Neural progenitor cell (in vitro differentiated cells): ENCODE results near the gene AMMECR1. TPM values are rescaled to one million over a fixed set of nuclear protein-coding genes. Genes with fewer than 3 reads are reported as not detected.

Source experiments
- DNase-seq: peaks from one replicate; pipeline ENCODE4 v3.0.0-alpha.2; 2016; ENCODE audit warnings: low spot score
- H2AFZ ChIP-seq: fragments of 200-600 bp; sonication (generic); replicated peaks from 2 replicates; pipeline ENCODE4 v1.6.1; 2016; ENCODE audit warnings: antibody characterized with exemption
- H3F3A ChIP-seq: fragments of 200-600 bp; sonication (generic); 2 replicates; pipeline ENCODE4 v1.6.1; 2016; ENCODE audit warnings: antibody characterized with exemption, low read depth
- H3K27ac ChIP-seq: fragments of 200-600 bp; sonication (generic); 2 replicates; pipeline ENCODE4 v1.5.1; 2016; ENCODE audit warnings: mild to moderate bottlenecking
- H3K27me3 ChIP-seq: fragments of 200-600 bp; sonication (generic); 2 replicates; pipeline ENCODE4 v1.6.1; 2016; ENCODE audit warnings: mild to moderate bottlenecking, moderate library complexity
- H3K36me3 ChIP-seq: fragments of 200-600 bp; sonication (generic); 2 replicates; pipeline ENCODE4 v1.5.1; 2016
- H3K4me1 ChIP-seq: fragments of 200-600 bp; sonication (generic); 2 replicates; pipeline ENCODE4 v1.6.1; 2016; ENCODE audit warnings: mixed run types
- H3K4me2 ChIP-seq: fragments of 200-600 bp; sonication (generic); 2 replicates; pipeline ENCODE4 v1.6.1; 2016
- H3K4me3 ChIP-seq: fragments of 200-600 bp; sonication (generic); 2 replicates; pipeline ENCODE4 v1.5.1; 2016
- H3K79me2 ChIP-seq: fragments of 200-600 bp; sonication (generic); 2 replicates; pipeline ENCODE4 v1.6.1; 2016; ENCODE audit warnings: low read depth
- H3K9ac ChIP-seq: fragments of 200-600 bp; sonication (generic); 2 replicates; pipeline ENCODE4 v1.6.1; 2016
- H3K9me3 ChIP-seq: fragments of 200-600 bp; sonication (generic); 2 replicates; pipeline ENCODE4 v1.5.1; 2016; ENCODE audit warnings: low read depth
- H4K20me1 ChIP-seq: fragments of 200-600 bp; sonication (generic); 2 replicates; pipeline ENCODE4 v1.6.1; 2016; ENCODE audit warnings: low read depth
- H3K27ac Mint-ChIP-seq: 3 replicates; pipeline ENCODE4 v1.8.0; 2021; ENCODE audit warnings: mixed read lengths
- H3K27me3 Mint-ChIP-seq: 2 replicates; pipeline ENCODE4 v1.8.0; 2022; ENCODE audit warnings: low read depth, mild to moderate bottlenecking, inconsistent platforms, moderate library complexity, mixed read lengths; ENCODE audit not compliant: insufficient read depth
- H3K36me3 Mint-ChIP-seq: 3 replicates; pipeline ENCODE4 v1.8.0; 2021; ENCODE audit warnings: mixed read lengths
- H3K4me1 Mint-ChIP-seq: 3 replicates; pipeline ENCODE4 v1.8.0; 2021; ENCODE audit warnings: mixed read lengths
- H3K4me3 Mint-ChIP-seq: 3 replicates; pipeline ENCODE4 v1.8.0; 2021; ENCODE audit warnings: mild to moderate bottlenecking, moderate library complexity, mixed read lengths
- H3K9me3 Mint-ChIP-seq: 3 replicates; pipeline ENCODE4 v1.8.0; 2020; ENCODE audit warnings: mixed read lengths
- EZH2 ChIP-seq: fragments of 200-600 bp; sonication (generic); IDR thresholded peaks from 2 replicates; pipeline ENCODE4 v1.6.1; 2017; ENCODE audit warnings: antibody characterized with exemption, mild to moderate bottlenecking, moderate library complexity
- EZH2phosphoT487 ChIP-seq: fragments of 200-600 bp; sonication (generic); IDR thresholded peaks from 2 replicates; pipeline ENCODE4 v1.6.1; 2017; ENCODE audit warnings: antibody characterized with exemption
- total RNA-seq: library from RNA; depleted of rRNA; stranded (reverse); fragments of >200 nt; gene quantifications from 2 replicates; pipeline ENCODE4 v1.2.3, GENCODE V29; 2015; ENCODE audit warnings: low replicate concordance
- TF ChIP-seq, protein P1 (sequence below): fragments of 200-600 bp; sonication (generic); IDR thresholded peaks from 2 replicates; pipeline ENCODE4 v1.5.1; 2017; ENCODE audit warnings: antibody characterized with exemption, mild to moderate bottlenecking

Gene AMMECR1
- total RNA-seq, 1 donor from 2014 or later = 20.3 TPM

DNA sequence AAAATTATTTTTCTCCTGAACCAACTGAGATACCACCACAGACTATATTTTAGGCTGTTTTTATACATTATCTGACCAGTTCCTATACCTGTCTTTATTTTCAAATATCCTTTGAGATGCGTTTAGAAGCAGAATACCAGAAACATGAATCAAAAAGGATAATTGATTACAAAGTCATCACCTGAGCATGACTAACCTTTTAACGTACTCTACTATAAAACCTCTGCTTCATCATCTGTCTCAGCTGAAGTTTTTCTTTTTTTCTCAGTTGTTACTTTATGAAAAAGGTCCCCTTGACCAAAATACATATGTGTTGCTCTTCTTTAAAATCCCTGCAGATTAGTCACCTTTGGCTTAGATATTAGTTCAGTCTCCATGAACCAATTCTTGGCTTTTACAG, 109.8 kb downstream of the AMMECR1 start:
- TF ChIP-seq, protein P1, sequence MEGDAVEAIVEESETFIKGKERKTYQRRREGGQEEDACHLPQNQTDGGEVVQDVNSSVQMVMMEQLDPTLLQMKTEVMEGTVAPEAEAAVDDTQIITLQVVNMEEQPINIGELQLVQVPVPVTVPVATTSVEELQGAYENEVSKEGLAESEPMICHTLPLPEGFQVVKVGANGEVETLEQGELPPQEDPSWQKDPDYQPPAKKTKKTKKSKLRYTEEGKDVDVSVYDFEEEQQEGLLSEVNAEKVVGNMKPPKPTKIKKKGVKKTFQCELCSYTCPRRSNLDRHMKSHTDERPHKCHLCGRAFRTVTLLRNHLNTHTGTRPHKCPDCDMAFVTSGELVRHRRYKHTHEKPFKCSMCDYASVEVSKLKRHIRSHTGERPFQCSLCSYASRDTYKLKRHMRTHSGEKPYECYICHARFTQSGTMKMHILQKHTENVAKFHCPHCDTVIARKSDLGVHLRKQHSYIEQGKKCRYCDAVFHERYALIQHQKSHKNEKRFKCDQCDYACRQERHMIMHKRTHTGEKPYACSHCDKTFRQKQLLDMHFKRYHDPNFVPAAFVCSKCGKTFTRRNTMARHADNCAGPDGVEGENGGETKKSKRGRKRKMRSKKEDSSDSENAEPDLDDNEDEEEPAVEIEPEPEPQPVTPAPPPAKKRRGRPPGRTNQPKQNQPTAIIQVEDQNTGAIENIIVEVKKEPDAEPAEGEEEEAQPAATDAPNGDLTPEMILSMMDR = no peak
- no peak for TF ChIP-seq EZH2
- TF ChIP-seq EZH2phosphoT487 = no peak
- no peaks in the 10 kb centered on the region for H3K79me2 ChIP-seq
- H3K36me3 Mint-ChIP-seq = no peaks in the 10 kb centered on the region
- no peaks in the 10 kb centered on the region for H3K9me3 Mint-ChIP-seq
- H3K27me3 ChIP-seq = no peaks in the 10 kb centered on the region
- H3K9ac ChIP-seq = no peak overlapping the region
- no peak overlapping the region for H3K4me2 ChIP-seq
- H3K4me3 Mint-ChIP-seq = no peak overlapping the region
- DNase-seq = no peak
- no peaks in the 10 kb centered on the region for H3K4me1 ChIP-seq
- no peak overlapping the region for H2AFZ ChIP-seq
- H3K27ac Mint-ChIP-seq = no peak overlapping the region
- H3F3A ChIP-seq = no peaks in the 10 kb centered on the region
- no peaks in the 10 kb centered on the region for H3K9me3 ChIP-seq
- peaks cover 5% of the 10 kb centered on the region for H3K4me1 Mint-ChIP-seq
- H3K4me3 ChIP-seq = no peak overlapping the region
- H3K27me3 Mint-ChIP-seq = no peaks in the 10 kb centered on the region
- no peaks in the 10 kb centered on the region for H3K36me3 ChIP-seq
- H3K27ac ChIP-seq = no peak overlapping the region
- H4K20me1 ChIP-seq = no peaks in the 10 kb centered on the region

DNA sequence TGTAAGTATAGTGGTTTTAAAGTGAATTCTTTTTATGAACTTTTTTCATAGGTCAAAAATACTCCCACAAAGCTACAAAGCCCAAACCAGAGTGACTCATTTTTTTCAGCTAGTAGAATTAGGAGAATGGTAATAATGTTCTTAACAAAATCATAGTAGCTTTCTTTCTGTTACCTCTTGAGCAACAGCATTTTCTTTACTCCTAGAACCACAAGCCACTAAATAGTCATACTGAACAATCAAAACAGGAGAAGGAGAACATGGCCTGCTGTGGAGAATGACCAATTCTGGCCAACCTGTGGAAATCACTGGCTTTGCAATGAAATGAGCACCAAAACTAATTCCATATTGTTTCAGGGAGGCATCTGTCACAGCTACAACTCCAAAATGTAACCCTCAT, 112.9 kb downstream of the AMMECR1 start:
- H3F3A ChIP-seq = no peaks in the 10 kb centered on the region
- Mint-ChIP-seq H3K27me3 (no peaks in the 10 kb centered on the region), H3K27ac (no peak overlapping the region), H3K36me3 (peaks cover 4% of the 10 kb centered on the region), H3K4me3 (no peak overlapping the region), H3K4me1 (peaks cover 5% of the 10 kb centered on the region), H3K9me3 (no peaks in the 10 kb centered on the region)
- H3K79me2 ChIP-seq = no peaks in the 10 kb centered on the region
- H3K9ac ChIP-seq = no peak overlapping the region
- H2AFZ ChIP-seq = no peak overlapping the region
- H3K27me3 ChIP-seq = no peaks in the 10 kb centered on the region
- H3K4me3 ChIP-seq = no peak overlapping the region
- no peaks in the 10 kb centered on the region for H4K20me1 ChIP-seq
- no peaks in the 10 kb centered on the region for H3K36me3 ChIP-seq
- H3K4me2 ChIP-seq = no peak overlapping the region
- no peaks in the 10 kb centered on the region for H3K4me1 ChIP-seq
- H3K27ac ChIP-seq = no peak overlapping the region
- DNase-seq = no peak
- TF ChIP-seq EZH2phosphoT487 = no peak
- TF ChIP-seq, protein P1 = no peak
- TF ChIP-seq EZH2 = no peak
- H3K9me3 ChIP-seq = no peaks in the 10 kb centered on the region

DNA sequence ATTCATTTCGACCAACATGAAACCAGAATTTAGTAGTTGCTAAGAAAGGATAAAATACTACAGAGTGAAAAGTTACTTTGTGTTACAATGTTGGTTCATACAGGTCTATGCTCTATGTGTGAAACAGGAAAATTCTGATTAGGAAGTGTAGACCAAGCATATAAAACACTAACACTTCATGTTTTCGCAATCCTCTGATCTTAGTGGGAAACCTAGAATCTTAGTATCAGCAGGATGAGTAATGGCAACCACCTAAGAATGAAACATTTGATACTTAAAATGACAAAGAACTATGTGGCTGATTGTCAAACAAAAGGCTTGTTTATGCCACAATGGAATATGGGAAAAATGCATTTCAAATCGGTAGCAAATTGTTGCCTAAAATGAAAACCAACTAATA, 116.1 kb downstream of the AMMECR1 start:
- H3K9me3 Mint-ChIP-seq = no peaks in the 10 kb centered on the region
- H2AFZ ChIP-seq = no peak overlapping the region
- H3K27me3 Mint-ChIP-seq = no peaks in the 10 kb centered on the region
- H3K4me1 Mint-ChIP-seq = peaks cover 5% of the 10 kb centered on the region
- peaks cover 4% of the 10 kb centered on the region for H3K36me3 Mint-ChIP-seq
- TF ChIP-seq EZH2 (no peak), EZH2phosphoT487 (no peak)
- TF ChIP-seq, protein P1 = no peak
- H3F3A ChIP-seq = no peaks in the 10 kb centered on the region
- no peaks in the 10 kb centered on the region for H4K20me1 ChIP-seq
- no peaks in the 10 kb centered on the region for H3K36me3 ChIP-seq
- no peaks in the 10 kb centered on the region for H3K27me3 ChIP-seq
- H3K4me2 ChIP-seq = no peak overlapping the region
- H3K27ac Mint-ChIP-seq = no peak overlapping the region
- DNase-seq = no peak
- no peak overlapping the region for H3K4me3 Mint-ChIP-seq
- H3K4me1 ChIP-seq = no peaks in the 10 kb centered on the region
- peaks cover 3% of the 10 kb centered on the region for H3K9me3 ChIP-seq
- H3K9ac ChIP-seq = no peak overlapping the region
- H3K4me3 ChIP-seq = no peak overlapping the region
- H3K79me2 ChIP-seq = no peaks in the 10 kb centered on the region
- no peak overlapping the region for H3K27ac ChIP-seq

DNA sequence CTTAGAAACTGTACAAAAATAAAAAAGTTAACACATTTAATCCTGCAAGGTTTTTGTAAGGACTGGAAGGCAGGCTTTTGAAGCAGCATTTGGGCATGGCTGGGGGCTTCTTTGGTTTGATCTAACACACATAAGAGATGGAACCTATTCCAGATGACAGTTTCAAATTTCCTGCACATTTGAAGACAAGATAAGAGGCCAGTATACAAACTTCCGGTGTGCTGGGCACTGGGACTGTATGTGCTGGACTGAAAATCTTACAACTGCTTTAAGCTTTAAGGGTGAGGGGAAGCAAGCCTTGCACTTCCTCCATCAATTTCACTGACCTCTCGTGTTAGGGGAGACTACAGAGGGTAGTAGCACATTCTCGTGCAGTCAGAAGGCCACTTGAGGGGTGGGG, 122.9 kb downstream of the AMMECR1 start:
- H3K27ac Mint-ChIP-seq = no peak overlapping the region
- Histone ChIP-seq H3K4me3 (no peak overlapping the region), H4K20me1 (no peaks in the 10 kb centered on the region), H3K79me2 (no peaks in the 10 kb centered on the region), H3K36me3 (no peaks in the 10 kb centered on the region), H3K4me1 (peaks cover 8% of the 10 kb centered on the region), H3K9ac (no peak overlapping the region), H3K9me3 (peaks cover 3% of the 10 kb centered on the region), H2AFZ (no peak overlapping the region), H3F3A (no peaks in the 10 kb centered on the region), H3K27ac (no peak overlapping the region), H3K27me3 (no peaks in the 10 kb centered on the region), H3K4me2 (no peak overlapping the region)
- no peaks in the 10 kb centered on the region for H3K27me3 Mint-ChIP-seq
- no peaks in the 10 kb centered on the region for H3K9me3 Mint-ChIP-seq
- DNase-seq = no peak
- TF ChIP-seq, protein P1 = no peak
- TF ChIP-seq EZH2 (no peak), EZH2phosphoT487 (no peak)
- H3K4me3 Mint-ChIP-seq = no peak overlapping the region
- H3K4me1 Mint-ChIP-seq = no peaks in the 10 kb centered on the region
- H3K36me3 Mint-ChIP-seq = peaks cover 3% of the 10 kb centered on the region
